GM21619 (cell line): ENCODE measurements around the gene ORMDL2.

ENCODE experiments used
- ATAC-seq: cut with Tn5 transposase; IDR thresholded peaks from one replicate; pipeline ENCODE4 v1.9.1; 2021; ENCODE audit not compliant: unreplicated experiment

The ORMDL2 gene

GRCh38 chr12:55817345-55818139 lies at the start of gene ORMDL2, which contains the start of gene SARNP:
Gene ORMDL2 (plus strand): TSS chr12:55818041. CDS start chr12:55819000, 959 bp downstream.
Gene SARNP (minus strand): TSS chr12:55817724. CDS start chr12:55817701, 23 bp downstream.
- ATAC-seq = peak; percentile 96

GRCh38 chr12:55771736-55772135 lies 46.1 kb upstream of the ORMDL2 start:
- ATAC-seq = no peak

DNA sequence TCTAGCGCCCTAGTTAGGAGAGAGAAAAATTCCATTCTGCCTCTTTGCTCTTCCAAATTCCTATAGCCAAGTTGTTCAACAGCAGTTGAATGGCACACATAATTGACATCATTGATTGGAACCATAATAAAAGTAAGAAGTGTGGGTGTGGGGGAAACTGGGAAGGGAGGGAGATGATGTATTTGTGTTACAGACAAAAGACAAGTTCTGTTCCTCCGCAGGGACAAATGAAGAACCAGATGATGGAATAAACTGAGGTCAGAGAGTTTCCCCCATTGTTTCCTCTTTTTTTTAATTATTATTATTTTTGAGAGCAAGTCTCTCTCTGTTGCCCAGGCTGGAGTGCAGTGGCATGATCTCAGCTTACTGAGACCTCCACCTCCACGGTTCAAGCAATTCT lies 40.0 kb upstream of the ORMDL2 start:
- ATAC-seq = no peak

DNA sequence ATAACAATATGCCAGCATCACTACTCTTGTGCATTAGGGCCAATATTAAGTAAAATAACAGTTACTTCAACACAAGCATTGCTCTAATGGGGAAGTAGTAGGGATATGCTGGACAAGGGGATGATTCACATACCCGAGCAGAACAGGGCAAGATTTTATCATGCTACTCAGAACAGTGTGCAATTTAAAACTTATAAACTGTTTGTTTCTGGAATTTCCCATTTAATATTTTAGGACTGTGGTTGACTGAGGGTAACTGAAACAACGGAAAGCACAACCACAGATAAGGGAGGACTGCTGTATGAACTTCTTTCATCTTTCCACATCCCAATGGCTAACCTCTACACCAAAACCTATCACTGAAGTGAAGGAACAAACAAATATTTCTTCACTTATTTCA lies 37.2 kb upstream of the ORMDL2 start:
- no peak for ATAC-seq

- no peak for ATAC-seq
Measured at GRCh38 chr12:55788546-55788945, 29.3 kb upstream of the ORMDL2 start.

GRCh38 chr12:55789171-55789570 lies 28.7 kb upstream of the ORMDL2 start:
- ATAC-seq = no peak

GRCh38 chr12:55789893-55790292 lies 27.9 kb upstream of the ORMDL2 start:
- ATAC-seq = no peak

DNA sequence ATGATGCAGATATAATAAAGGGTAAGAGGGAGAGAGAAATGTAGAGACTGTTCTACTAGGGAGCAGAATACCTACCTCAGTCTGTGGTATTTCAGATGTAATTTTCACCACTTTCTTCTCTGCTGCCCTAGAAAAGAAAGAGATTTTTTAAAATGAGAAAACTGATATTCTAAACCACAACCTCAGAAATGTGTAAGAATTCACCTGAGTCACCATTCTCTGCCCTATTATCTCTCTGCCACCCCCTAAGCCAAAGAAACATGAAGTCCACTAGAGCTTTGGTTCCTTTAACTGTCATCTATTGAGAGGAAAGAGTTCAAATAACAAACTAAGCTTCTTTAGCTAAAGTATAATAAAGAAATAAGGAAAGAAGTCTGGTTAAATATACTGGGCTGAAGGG lies 21.9 kb upstream of the ORMDL2 start:
- no peak for ATAC-seq

- ATAC-seq = no peak
Measured at GRCh38 chr12:55797068-55797467, 20.8 kb upstream of the ORMDL2 start.

DNA sequence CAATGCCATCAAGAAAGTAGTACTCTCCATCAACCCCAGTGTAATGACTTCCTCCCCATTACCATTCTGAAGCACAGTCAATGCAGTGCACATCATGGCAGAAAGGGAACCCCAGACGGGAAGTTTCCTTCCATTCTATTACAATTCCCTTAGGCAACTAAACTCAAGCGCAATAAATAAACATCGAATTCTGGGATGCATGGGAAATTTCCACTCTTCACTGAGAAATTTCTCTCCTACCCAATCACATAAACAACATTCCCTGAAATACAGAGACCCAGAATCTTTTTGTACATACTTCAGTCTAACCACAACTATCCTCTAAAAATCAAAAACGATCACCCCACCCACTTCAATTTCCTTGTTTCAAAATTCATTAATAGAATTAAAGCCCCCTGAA lies 20.3 kb upstream of the ORMDL2 start:
- ATAC-seq = no peak

GRCh38 chr12:55806982-55807381 lies 10.9 kb upstream of the ORMDL2 start:
- no peak for ATAC-seq

GRCh38 chr12:55809274-55809673 lies 8.6 kb upstream of the ORMDL2 start:
- no peak for ATAC-seq

GRCh38 chr12:55812088-55812487 lies 5.8 kb upstream of the ORMDL2 start:
- no peak for ATAC-seq

GRCh38 chr12:55814257-55814656 lies 3.6 kb upstream of the ORMDL2 start:
- no peak for ATAC-seq

GRCh38 chr12:55815473-55815872 lies 2.4 kb upstream of the ORMDL2 start:
- ATAC-seq = no peak

GRCh38 chr12:55816881-55817344 lies 928 bp upstream of the ORMDL2 start:
- ATAC-seq = no peak

DNA sequence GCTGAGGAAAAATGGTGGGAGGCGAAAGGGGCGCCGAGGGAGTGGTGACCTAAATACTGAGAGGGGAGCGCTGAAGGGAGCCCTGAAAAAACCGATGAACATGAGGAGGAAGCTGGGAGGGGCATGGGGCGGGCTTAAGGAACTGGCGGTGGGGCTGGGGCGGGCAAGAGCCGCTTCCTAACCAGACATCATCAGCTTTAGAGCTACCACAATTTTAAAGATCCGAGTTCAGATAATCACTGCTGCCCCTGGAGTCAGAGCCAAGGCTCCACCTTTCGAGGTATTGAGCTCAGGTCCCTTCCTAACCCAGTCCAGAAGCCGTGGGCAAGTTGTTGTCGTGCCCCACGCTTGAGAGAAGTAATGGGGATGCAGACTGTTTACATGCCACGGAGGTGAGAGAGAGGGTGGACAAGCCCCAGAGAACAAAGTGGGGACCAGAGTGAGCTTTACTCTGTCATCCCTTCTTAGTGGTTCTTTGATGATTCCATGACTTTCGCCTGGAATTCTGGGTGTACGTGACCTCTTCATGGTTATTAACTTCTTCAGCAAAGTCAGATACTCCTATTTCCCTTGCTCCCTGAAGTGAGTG lies 393 bp downstream of the ORMDL2 start:
- ATAC-seq = peak; percentile 28

GRCh38 chr12:55818886-55819285 lies 1.0 kb downstream of the ORMDL2 start:
- ATAC-seq = no peak

- ATAC-seq = no peak
Measured at GRCh38 chr12:55820679-55821078, 2.8 kb downstream of the ORMDL2 start.

GRCh38 chr12:55822228-55822627 lies 4.4 kb downstream of the ORMDL2 start:
- no peak for ATAC-seq

GRCh38 chr12:55823419-55823818 lies 5.6 kb downstream of the ORMDL2 start:
- ATAC-seq = no peak

DNA sequence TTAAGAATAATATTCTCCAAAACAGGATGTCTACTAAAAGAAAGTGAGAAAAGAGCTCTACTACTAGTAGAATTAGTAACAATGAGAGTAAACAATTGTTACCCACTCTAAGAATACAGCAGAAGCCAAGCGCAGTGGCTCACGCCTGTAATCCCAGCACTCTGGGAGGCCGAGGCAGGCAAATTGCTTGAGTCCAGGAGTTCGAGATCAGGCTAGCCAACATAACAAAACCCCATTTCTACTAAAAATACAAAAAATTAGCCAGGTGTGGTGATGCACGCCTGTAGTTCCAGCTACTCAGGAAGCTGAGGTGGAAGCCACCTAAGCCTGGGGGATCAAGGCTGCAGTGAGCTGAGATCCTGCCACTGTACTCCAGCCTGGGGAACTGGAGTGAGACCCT lies 6.9 kb downstream of the ORMDL2 start:
- no peak for ATAC-seq
